Activated CD4-positive, alpha-beta T cell treated with anti-CD3 and anti-CD28 coated beads for 48 hours (primary cell): Measurements from ENCODE around the gene PLBD1.

ENCODE experiments used
- DNase-seq: peaks from one replicate; pipeline ENCODE4 v3.0.0-alpha.2; 2020

Gene PLBD1, protein sequence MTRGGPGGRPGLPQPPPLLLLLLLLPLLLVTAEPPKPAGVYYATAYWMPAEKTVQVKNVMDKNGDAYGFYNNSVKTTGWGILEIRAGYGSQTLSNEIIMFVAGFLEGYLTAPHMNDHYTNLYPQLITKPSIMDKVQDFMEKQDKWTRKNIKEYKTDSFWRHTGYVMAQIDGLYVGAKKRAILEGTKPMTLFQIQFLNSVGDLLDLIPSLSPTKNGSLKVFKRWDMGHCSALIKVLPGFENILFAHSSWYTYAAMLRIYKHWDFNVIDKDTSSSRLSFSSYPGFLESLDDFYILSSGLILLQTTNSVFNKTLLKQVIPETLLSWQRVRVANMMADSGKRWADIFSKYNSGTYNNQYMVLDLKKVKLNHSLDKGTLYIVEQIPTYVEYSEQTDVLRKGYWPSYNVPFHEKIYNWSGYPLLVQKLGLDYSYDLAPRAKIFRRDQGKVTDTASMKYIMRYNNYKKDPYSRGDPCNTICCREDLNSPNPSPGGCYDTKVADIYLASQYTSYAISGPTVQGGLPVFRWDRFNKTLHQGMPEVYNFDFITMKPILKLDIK

DNA sequence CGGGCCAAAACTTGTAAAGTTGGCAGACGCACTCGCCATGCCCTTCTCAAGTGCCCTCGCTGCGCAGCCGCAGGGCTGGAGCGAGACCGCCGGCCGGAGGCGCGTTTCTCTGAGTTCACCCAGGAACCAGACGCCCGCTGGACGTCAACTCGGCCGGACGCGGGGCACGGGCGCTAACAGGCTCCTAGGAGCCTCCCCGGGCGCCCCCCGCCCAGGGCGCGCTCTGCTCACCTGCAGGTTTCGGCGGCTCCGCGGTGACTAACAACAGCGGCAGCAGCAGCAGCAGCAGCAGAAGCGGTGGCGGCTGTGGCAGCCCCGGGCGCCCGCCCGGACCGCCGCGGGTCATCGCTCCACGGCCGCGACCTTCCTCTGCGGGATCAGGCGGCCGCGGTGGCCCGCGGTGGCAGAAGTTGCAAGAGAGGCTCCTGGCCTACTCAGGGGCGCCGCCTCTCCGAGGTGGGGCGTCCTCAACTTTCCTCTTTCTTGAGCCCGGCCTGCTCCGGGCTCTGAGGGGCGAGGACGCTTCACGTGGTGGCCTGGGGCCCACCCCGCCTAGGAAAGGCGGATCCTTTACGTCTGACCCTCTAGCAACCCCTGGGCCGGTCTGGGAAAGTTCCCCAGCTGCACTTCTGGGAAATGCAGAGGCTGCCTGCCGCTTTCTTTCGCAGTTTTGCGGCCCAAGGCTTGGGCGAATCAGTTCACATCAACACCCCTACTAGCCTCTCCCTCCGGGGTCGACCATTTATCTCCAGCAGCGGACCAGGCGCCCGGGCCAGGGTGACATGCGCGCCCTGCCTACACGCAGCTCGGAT, at the start of gene PLBD1:
TSS of gene PLBD1 (minus strand) at position 533 of the 812 bp plus-strand sequence. CDS start at position 346, 187 bp downstream.
- peak; percentile 38 for DNase-seq

DNA sequence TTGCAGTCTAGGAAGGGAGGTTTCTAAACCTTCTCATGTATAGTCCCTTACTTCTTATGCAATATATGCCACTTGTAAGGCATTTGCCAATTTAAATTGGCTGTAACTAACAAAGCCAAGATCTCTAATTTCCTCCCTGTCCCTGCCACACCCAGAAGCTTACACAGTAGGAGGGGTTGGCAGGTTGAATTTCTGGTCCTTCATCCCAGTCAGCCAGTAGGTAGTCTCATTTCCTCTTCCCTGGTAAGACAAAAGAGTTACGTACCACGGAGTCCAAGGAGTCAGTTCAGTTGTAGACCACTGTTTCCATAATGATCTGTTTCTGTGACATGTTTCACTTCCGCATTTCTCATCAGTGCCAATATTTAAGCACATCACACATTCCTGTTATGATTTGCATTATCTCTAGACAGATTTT, 47.0 kb upstream of the PLBD1 start:
- DNase-seq, result no peak

DNA sequence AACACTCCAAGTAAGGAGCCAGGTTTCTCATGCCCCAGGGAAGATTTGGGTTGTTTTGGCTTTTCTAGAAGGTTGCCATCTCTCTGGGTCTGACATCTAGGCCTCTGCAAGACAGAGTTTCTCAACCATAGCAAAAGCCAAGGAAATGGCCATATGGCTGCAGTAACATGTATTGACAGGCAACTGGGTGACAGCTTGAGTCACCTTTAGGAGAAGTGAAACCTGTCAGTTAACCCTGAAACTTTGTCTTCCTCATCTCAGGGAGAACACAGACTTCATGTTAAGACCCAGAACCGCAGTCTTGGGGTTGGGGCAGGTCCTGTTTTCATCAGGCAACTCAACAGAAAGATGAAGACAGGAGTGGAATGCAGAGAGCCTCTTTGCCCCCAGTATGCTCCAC, 46.0 kb upstream of the PLBD1 start:
- no peak for DNase-seq

DNA sequence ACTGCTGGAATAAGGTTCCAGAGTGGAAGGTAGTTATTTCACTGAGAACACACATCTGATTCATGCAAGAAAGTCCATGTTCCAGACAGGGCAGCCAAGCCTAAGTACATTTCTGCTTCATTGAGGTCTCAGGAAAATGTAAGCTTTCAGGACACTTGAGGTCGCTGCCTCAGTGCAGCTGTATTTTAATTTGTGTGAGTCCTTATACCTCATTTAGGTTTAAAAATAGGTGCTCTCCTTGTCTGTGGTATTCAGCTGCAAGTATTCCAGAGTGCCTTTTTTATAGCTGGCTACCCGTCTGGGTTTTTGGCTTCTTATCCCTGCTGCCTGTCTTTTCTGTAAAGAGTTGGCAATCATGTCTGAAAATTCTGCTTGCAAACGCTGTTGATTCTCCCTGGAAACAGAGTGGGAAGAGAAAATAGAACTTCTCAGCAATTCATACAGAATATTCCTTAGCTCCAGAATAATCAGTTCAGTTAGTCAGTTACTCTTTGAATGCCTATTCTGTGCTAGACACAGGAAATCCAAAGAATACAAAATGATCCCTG, 45.3 kb upstream of the PLBD1 start:
- no peak for DNase-seq

DNA sequence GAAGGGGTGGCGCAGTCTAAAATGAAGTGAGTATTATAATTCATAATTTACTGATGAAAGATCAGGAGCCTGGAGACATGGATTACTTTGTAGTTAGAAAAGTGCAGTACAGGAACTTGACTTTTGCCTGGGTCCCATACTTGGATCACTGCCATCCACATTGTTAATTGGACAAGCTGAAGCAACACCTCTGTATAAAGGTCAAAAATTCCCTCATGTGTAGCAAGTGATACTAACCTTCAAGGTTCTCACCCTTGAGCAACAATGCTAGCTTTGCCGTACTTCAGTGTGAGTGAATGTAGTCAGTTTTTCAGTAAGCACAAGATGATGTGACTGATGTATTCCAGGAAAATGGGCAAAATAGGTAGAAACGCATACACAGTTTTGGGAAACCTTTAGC, 44.6 kb upstream of the PLBD1 start:
- DNase-seq, result no peak

DNA sequence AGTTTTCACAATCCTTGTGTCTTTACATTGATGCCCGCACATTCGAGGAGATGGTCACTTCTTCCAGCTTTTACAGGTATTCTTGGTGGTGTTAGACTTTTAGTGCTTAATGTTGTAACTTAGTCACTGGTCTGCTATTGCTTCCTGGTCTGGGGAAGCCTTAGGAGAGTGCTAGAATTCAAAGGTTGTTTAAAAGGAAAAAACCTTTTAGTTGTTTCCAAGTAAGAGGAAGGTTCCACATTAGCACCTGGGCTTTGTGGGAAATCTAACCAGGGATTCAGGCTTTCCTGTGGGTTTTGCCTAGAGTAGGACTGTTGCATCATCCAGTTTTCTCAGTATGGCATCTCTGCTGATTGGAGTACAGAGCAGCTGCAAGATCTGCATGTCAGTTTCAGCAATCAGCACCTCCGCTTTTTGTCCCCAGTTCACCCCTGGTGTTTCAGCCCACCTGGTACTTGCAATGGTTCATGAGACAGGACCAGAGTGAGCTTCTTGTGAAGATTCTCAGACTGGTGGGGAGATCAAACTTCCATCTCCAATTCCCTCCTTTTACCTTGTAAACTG, 44.0 kb upstream of the PLBD1 start:
- DNase-seq, result no peak

DNA sequence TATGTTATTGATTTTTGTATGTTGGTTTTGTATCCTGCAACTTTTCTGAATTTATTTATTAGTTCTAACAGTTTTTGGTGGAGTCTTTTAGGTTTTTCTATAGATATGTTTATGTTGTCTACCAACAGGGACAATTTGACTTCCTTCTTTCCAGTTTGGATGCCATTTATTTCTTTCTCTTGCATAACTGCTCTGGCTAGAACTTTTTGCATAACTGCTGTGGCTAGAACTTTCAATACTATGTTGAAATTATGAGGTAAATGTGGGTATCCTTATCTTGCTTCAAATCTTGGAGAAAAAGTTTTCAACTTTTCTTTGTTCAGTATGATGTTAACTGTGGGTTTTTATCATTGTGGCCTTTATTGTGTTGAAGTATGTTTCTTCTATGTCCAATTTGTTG, 39.9 kb upstream of the PLBD1 start:
- DNase-seq, result no peak

DNA sequence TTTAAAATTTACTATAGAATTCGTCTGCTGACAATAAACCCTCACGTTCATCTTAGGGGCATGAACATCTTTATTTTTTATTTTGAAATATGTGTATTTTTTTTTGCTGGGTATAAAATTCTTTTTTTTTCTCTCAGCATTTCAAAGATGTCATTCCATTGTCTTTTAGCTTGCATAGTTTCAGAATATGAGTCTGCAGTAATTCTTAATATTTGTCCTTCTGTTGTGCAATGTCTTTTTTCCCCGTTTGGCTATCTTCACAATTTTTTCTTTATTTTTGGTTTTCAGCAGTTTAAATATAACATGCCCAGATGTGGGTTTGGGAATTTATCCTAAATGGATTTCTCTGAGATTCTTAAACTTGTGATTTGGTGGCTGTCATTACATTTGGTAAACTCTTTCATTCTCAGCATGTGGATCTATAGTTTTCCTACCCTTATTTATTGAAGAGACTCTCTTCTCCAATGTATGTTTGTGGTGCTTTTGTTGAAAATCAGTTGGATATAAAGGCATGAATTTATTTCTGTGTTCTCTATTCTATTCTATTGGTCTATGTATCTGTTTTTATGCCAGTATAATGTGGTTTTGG, 37.8 kb upstream of the PLBD1 start:
- DNase-seq, result no peak

DNA sequence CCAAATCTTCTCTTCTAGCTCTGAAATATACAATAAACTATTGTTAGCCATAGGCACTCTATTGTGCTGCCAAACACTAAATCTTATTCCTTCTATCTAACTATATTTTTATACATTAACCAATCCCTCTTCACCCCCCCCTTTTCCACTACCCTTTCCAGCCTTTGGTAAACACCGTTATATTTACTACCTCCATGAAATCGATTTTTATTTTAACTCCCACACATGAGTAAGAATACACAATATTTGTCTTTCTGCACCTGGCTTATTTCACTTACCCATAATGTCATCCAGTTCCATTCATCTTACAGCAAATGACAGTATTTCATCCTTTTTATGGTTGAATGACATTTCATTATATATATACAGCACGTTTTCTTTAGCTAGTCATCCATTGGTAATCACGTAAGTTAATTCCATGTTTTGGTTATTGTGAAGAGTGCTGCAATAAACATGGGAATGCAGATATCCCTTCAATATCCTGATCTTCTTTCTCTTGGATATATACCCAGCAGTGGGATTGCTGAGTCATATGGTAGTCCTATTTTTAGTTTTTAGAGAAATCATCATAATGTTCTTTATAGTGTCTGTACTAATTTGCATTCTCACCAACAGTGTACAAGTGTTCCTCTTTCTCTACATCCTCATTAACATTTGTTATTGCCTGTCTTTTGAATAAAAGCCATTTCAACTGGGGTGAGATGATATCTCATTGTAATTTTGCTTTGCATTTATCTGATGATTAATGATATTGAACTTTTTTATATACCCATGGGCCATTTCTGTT, 34.2 kb upstream of the PLBD1 start:
- DNase-seq, result no peak

DNA sequence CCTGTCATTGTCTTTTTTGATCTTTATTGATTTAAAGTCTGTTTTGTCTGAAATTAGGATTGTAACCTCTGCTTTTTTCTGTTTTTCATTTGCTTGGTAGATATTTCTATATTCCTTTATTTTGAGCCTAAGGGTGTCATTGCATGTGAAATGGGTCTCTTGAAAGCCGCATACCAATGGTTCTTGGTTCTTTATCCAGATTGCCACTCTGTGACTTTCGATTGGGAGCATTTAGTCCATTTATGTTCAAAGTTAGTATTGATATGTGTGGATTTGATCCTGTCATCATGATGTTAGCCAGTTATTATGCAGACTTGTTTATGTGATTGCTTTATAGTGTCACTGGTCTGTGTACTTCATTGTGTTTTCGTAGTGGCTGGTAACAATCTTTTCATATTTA, 29.8 kb upstream of the PLBD1 start:
- DNase-seq, result no peak

DNA sequence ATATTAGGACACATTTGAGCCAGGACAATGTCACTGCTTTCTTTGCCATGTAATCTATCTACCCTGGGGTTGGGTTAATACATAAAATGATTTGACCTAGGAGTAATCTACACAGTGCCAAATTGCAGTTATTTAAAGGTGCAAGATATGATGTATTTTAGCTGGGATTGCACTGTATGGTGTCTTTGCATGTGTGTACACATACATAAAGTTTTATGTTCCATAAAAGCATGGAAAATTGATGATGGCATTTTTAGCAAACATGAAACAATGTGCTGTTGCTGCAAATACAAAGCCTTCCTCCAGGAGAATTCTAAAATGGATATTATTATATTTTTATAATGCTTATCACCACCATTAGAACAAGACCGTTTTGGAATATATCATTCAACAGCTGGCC, 24.0 kb upstream of the PLBD1 start:
- DNase-seq, result no peak

DNA sequence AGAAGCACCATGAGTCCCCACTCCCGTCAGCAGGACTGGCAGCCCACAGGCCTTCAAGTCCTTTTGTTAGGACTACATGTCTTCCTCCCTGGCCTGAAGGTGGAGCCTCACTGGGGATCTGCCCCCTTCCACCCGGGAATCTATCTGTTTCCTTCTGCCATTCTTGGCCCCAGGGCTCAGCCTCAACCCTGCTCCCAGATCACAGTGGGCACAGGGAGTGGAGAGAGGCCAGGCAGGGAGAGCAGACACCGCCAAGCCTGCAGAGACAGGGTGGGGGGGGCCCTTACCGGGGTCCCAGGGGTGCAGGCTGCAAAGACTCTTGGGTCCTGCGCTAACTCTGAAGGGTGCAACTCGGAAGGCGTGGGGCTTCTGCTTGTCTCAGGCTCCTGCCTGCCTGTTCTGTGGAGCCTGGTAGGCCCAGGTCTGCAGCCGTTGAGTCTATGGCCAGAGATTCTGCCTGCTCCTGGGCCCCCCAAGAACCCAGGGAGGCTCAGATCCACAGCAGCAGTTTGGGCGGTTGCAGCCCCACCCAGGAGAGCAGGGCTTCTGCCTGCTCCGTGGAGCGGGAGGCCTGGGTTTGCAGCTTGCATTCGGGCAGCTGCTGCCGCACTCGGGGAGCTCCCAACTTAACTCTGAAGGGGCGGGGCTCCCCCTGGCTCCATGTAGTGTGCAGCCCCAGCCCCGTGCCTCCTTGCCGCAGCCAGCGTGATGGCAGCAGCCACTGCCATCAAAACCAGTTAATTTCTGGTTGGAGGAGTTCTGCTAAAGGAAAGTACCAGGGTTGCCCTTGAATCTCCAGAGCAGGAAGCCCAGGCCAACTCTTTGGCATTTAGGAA, 21.7 kb upstream of the PLBD1 start:
- no peak for DNase-seq

DNA sequence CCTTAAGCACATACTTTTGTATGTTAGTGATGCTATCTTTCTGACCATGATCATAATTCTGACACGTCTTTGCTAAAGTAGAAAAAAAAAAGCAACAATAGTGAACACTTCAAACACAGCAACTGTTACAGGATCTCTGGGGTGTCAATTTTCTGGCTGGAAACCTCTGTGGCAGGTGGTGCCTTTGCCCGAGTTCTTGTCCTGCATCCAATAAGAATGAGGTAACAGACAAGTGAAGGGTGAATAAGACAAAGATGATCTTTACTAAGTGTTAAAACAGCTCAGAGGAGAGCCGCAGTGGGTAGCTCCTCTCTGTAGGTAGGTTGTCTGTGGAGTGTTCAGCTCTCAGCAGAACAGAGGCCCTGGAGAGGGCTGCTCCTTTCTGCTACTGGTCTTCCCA, 20.9 kb upstream of the PLBD1 start:
- DNase-seq, result no peak

DNA sequence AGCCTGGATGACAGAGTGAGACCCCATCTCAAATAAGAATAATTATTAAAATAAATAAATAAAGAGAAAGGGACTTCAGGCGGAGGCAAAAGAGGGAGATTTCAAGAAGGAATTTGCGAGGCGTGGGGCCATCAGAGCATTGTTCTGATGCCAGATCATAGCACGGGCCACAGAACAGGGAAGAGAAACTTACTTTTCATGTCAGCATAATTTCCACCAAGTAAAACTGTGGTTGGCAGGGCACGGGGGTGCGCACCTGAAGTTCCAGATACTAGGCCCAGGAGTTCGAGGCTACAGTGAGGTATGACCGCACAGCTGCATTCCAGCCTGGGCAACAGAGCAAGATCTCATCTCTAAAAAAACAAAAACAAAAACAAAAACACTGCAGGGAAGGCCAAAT, 11.0 kb upstream of the PLBD1 start:
- no peak for DNase-seq

DNA sequence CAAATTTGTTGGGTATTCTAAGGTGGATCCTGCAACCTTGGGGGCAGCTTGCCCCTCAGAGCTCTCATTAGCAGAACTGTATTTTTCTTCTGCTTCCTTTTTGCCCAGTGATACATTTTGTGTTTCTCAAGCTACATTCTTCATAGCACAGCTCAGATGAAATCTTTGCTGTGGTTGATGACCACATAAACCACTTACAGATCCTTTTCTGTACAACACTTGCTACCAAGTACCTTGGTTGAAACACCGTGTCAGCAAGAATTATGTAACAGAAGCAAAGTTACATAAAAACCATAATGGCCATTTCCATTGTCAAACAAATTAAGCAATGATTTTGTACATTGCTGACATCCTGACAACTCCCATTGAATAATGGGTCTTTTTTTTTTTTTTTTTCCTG, 9.7 kb upstream of the PLBD1 start:
- no peak for DNase-seq

DNA sequence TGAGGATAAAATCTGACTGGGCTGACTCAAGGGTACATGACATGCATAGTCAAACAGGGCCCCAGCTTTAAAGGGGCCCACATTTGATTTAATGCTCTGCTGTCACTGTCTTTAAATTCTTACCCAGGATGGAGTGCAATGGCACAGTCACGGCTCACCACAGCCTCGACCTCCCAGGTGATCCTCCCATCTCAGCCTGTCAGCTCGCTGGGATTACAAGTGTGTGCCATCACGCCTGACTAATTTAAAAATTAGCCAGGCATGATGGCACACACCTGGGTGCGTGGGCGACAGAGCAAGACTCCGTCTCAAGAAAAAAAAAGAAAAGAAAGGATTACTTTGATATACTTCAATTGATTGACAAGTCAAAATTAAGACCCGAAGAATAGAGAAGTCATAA, 9.2 kb upstream of the PLBD1 start:
- DNase-seq, result no peak

DNA sequence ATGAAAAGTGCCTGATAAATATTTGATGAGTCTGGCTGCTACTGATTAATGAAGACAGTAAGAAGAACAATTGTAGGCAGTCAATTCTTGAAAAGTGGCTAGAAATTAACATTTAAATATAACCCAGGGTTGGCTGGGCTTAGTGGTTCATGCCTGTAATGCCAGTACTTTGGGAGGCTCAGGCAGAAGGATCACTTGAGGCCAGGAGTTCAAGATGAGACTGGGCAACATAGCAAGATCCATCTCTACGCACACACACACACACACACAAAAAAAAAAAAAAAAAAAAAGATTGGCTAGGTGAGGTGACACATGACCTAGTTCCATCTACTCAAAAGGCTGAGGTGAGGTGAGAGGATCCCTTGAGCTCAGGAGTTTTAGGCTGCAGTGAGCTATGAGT, 7.9 kb upstream of the PLBD1 start:
- no peak for DNase-seq

DNA sequence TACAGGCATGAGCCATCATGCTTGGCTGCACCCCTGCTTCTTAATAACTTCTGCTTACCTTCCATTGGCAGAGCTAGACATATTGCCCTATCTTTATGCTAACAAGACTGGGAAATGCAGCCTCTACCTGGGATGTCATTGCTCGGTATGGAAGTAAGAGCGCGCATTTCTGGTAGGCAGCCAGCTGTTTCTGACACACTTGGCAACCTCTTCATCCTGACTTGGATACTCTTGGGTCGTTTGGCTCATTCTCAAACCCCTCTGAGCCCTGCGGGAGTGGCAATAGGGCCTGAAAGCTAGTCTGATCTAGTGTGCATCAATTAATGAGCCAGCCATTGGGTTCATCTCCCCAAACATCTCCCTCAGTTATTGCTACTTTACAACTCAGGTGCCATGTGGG, 5.4 kb upstream of the PLBD1 start:
- DNase-seq, result no peak

DNA sequence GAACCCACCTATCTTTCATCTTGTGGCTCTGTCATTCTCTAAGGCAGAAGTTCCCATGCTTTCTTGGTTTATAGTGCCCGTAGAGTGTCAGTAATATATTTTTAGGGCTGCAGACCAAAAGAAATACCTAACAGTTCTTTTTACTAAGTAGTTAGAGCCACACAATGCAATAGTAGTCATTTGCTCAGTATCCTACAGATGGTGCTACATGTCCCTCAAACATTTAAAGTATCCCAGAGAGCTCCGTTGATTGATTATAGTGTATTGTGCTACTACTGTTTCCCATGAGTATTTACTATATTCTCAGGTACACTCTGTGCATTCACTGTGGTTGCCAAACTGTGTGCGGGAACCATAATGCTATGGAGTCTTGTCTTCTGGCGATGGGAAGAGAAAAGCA, 4.7 kb upstream of the PLBD1 start:
- DNase-seq, result no peak

DNA sequence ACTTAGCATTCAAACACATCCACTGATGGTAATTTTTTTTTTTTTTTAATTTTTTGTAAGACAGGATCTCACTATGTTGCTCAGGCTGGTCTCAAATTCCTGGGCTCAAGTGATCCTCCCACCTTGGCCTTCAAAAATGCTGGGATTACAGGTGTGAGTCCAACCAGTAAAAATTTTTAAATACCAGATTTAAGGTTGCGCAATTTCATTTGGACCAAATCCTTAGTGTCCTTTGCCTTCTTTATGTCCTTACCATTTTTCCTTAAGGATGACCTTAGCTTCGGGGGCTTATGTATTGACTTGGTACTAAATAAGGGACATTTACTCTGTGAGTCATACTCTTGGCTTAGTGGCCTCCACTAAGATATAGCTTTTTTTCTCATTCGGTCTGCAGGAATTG, 4.1 kb upstream of the PLBD1 start:
- DNase-seq, result no peak

DNA sequence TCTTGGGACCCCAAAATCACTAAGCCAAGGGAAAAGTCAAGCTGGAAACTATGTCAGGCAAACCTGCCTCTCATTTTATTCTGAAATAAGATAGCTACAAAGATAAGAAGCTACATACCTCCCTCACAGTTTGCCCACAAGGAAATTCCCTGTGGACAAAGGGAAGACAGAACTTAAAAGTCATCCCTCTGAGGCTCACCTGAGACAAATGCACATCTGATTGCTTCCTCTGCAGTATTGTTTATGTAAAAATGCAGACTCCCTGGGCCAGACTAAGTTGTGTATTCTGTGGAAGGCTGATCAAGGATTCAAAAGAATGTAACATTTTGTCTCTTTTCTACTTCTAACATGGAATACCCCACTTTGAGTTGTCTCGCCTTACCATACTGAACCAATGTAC, 2.5 kb upstream of the PLBD1 start:
- DNase-seq, result no peak
